Cardiac fibroblast (primary cell): ENCODE measurements around the gene SORD.

Experiments used
- DNase-seq, 2 donors: peaks; one replicate each; pipeline versions ENCODE4 v3.0.0 to v3.0.0-alpha.2; 2010; ENCODE audit warnings: low read depth in 2 of 2
- H3K4me3 ChIP-seq, 2 donors: replicated peaks in 1 of 2; 1 replicate in 1 of 2; 2 replicates in 1 of 2; pipeline ENCODE4 v1.5.1; 2011; ENCODE audit warnings: low read depth in 2 of 2, low read length in 2 of 2, mild to moderate bottlenecking in 2 of 2, moderate library complexity in 1 of 2
- TF ChIP-seq, protein P1 (sequence below): IDR thresholded peaks from one replicate; pipeline ENCODE4 v1.5.1; 2011; ENCODE audit warnings: low read depth, mild to moderate bottlenecking, low read length, inconsistent platforms

Gene SORD

DNA sequence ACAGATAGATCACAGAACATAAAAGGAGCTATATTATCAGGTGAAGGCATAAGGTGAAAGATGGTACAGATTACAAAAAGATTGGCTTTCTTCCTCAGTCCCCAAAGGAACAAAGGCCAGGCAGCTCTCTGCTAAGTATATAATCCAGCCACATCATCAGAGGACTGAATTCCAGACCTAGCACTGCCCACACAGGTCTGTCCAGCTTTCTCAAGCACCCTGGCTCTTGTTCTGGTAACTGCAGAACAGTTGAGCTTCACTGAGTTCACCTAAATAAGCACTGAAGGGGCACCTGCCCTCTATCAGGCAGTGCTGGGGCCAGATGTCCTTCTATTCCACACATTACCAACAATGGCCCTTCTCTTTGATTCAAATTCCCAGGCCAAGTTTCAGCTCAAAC, 100.4 kb downstream of the SORD start:
- TF ChIP-seq, protein P1, sequence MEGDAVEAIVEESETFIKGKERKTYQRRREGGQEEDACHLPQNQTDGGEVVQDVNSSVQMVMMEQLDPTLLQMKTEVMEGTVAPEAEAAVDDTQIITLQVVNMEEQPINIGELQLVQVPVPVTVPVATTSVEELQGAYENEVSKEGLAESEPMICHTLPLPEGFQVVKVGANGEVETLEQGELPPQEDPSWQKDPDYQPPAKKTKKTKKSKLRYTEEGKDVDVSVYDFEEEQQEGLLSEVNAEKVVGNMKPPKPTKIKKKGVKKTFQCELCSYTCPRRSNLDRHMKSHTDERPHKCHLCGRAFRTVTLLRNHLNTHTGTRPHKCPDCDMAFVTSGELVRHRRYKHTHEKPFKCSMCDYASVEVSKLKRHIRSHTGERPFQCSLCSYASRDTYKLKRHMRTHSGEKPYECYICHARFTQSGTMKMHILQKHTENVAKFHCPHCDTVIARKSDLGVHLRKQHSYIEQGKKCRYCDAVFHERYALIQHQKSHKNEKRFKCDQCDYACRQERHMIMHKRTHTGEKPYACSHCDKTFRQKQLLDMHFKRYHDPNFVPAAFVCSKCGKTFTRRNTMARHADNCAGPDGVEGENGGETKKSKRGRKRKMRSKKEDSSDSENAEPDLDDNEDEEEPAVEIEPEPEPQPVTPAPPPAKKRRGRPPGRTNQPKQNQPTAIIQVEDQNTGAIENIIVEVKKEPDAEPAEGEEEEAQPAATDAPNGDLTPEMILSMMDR = no peak
- H3K4me3 ChIP-seq = no peak overlapping the region
- DNase-seq = no peak

GRCh38 chr15:45126535-45127158, 103.7 kb downstream of the SORD start:
- no peak overlapping the region for H3K4me3 ChIP-seq
- peak; percentile 34 to 57 for DNase-seq
- TF ChIP-seq, protein P1 = peak; percentile 75
